HG02884 (cell line): ENCODE data around the gene SLC26A11.
"Not testable (repeated sequence)": the region's sequence is repeated elsewhere in the genome, so short reads cannot be mapped to it uniquely, and the experiment has no call there.

Source experiments
- ATAC-seq: cut with Tn5 transposase; IDR thresholded peaks from one replicate; pipeline ENCODE4 v1.9.1; 2021; ENCODE audit warnings: mild to moderate bottlenecking, moderate library complexity; ENCODE audit not compliant: unreplicated experiment

Gene SLC26A11

DNA sequence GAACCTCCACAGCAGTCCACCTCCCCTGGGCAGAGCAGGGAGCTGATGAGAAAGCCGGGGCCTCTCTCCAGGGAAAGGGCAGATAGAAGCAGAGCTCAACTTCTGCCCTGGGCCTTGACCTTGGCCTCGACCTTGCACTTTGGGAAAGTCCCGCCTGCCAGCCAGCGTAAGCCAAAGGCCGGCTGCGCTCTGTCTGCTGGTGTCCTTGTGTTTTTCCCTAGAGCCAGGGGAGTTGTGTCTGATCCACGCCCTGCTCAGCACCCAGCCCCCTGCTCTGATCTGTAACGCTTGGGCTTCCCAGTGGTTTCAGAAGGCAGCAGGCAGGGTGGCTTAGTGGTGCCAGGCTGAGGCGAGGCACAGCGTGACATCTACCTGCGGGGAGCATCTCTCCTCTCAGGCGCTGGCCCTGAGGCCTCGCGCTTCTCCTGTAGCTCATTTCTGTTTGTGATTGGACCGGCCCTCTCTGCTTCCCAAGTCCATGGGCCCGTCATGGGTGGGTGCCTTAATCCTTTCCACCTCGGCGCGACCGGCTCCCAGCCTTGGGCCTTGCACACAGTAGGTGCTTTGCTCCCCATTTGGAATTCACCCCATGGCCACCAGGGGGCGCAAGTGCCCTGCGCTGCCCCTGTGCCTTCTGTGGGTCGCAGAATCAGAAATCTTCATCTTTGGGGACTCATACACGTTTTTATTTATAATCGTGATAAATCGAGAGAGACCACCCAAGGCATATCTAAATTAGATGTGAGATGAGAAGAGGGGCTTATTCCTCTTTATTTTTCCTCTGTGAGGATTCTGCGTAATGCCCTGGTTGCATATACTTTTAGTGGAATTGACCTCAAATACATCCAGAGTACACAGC, 24.3 kb upstream of the SLC26A11 start:
- no peak for ATAC-seq

GRCh38 chr17:80196652-80197051, 23.6 kb upstream of the SLC26A11 start:
- no peak for ATAC-seq

DNA sequence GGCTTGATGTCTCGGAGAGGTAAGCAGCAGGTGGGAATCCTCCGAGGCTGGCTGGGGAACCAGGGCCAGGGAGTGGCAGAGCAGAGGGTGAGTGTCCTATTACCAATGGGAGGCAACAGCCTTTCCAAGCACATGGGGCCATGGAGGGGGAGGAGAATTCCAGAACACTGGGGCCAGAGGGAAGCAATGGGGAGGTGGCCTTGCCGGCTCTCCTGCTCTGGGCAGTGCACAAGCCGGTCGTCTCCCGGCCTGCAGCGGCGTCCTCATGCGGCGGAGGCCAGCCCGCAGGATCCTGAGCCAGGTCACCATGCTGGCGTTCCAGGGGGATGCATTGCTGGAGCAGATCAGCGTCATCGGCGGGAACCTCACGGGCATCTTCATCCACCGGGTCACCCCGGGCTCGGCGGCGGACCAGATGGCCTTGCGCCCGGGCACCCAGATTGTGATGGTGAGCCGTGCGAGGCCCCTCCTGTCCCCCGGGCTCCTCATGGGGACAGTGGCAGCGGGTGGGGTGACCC, 22.0 kb upstream of the SLC26A11 start:
- ATAC-seq, result no peak

- ATAC-seq, result not testable (repeated sequence)
Observed at GRCh38 chr17:80199295-80199694, 20.9 kb upstream of the SLC26A11 start.

GRCh38 chr17:80201446-80201845, 18.8 kb upstream of the SLC26A11 start:
- ATAC-seq, result no peak

GRCh38 chr17:80202197-80202596, 18.0 kb upstream of the SLC26A11 start:
- no peak for ATAC-seq

- ATAC-seq, result no peak
Observed at GRCh38 chr17:80203471-80203963, 16.7 kb upstream of the SLC26A11 start.

GRCh38 chr17:80204626-80205468, 15.4 kb upstream of the SLC26A11 start:
- ATAC-seq, result no peak

- no peak for ATAC-seq
Observed at GRCh38 chr17:80205811-80206210, 14.4 kb upstream of the SLC26A11 start.

- ATAC-seq, result no peak
Observed at GRCh38 chr17:80208050-80208449, 12.2 kb upstream of the SLC26A11 start.

GRCh38 chr17:80209765-80210164, 10.5 kb upstream of the SLC26A11 start:
- no peak for ATAC-seq

- no peak for ATAC-seq
Observed at GRCh38 chr17:80210348-80211108, 9.7 kb upstream of the SLC26A11 start.

- no peak for ATAC-seq
Observed at GRCh38 chr17:80212109-80212508, 8.1 kb upstream of the SLC26A11 start.

DNA sequence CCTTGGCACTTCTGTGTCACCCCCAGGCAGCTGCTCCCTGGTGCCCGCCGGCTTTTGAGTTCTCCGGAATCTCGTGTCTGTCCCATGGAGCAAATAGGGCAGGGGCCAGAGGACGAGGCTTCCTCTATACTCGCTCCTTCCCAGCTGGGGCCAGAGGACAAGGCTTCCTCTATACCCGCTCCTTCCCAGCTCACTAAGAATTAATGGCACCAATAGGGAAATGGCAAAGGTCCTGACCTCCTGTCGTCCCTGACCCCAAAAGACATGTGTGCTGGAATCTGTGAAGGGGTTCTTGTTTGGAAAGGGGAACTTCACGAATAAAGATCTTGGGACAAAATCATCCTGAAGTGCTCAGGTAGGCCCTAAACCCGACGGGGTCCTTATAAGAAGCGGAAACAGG, 7.7 kb upstream of the SLC26A11 start:
- no peak for ATAC-seq

DNA sequence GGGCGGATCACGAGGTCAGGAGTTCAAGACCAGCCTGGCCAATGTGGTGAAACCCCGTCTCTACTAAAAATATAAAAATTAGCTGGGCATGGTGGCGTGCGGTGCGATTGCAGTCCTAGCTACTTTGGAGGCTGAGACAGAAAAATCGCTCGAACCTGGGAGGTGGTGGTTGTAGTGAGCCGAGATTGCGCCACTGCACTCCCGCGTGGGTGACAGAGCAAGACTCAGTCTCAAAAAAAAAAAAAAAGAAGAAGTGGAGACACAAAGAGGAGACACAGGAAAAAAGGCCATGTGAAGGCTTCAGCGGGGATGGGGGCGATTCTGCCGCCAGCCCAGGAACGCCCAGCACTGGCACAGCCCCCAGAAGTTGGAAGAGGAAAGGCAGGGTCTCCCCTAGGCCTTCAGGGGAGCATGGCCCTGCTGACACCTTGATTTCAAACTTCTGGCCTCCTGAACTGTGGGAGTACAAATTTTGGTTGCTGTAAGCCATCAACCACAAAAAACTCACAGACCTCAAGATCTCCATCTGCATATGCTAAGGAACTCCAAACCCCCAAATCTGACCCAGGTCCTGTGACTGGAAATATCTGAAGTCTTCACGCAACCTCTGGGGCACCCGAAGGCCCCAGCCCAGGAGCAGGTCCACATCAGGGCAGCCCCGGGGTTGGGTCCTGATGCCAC, 7.1 kb upstream of the SLC26A11 start:
- ATAC-seq, result no peak

DNA sequence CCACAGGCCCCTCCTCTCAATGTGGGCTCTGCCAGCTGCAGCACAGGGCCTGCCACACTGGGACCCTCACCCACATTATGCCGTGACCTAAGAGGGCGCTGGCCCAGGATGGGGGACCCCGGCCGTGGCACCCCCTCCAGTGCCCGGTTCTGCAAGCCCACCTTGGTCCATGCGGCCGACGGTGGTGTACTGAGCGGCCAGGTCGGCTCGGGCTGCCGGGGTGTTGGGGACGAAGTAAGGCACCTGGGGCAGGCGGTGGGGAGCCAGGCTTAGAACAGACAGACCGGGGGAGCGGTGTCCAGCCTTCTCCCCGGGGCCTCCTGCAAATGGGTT, 6.6 kb upstream of the SLC26A11 start:
- ATAC-seq, result no peak

GRCh38 chr17:80214012-80214877, 6.0 kb upstream of the SLC26A11 start:
- ATAC-seq, result no peak

DNA sequence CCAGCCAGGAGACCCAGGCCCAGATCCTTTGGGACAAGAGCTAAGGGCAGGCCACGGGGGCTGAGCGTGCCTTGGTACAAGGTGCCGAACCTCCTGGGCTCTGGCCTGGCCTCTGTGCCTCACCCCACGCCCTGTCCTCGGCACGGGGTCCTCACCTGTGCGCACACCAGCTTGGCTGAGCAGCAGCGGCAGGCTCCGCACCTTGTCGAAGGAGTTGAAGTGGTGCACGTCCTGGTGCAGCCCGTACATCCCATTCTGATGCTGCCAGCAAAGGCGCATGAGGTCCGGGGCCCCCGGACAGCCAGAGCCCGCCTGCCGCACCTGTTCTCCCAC, 5.4 kb upstream of the SLC26A11 start:
- no peak for ATAC-seq
